Mucosa of descending colon (tissue), 3 donors: ENCODE data around the gene PBRM1. TPM values are rescaled to one million over a fixed set of nuclear protein-coding genes. Genes with fewer than 3 reads are reported as not detected.

ENCODE experiments used
- ATAC-seq: fragments of 200-7000 bp; cut with Tn5 transposase; one replicate; pipeline ENCODE4 v1.9.1; 2020; ENCODE audit warnings: mild to moderate bottlenecking, moderate library complexity
- DNase-seq, 3 donors: peaks; one replicate each; pipeline ENCODE4 v3.0.0-alpha.2; 2020
- H3K36me3 ChIP-seq: fragments of 200-600 bp; one replicate; pipeline ENCODE4 v1.8.0; 2021; ENCODE audit warnings: low read depth, mild to moderate bottlenecking
- H3K4me1 ChIP-seq: fragments of 200-600 bp; one replicate; pipeline ENCODE4 v1.8.0; 2021; ENCODE audit warnings: low read depth, mild to moderate bottlenecking
- H3K4me3 ChIP-seq: fragments of 200-600 bp; one replicate; pipeline ENCODE4 v1.8.0; 2021; ENCODE audit warnings: mild to moderate bottlenecking
- H3K9me3 ChIP-seq: fragments of 200-600 bp; one replicate; pipeline ENCODE4 v1.8.0; 2021; ENCODE audit warnings: mild to moderate bottlenecking
- intact Hi-C, 2 donors: fragments of 100-400 bp; cut with DNase I in 1 of 2; cut with micrococcal nuclease in 1 of 2; formaldehyde crosslinking; loops; one replicate each; pipeline versions ENCODE4 v1.11.0 to v1.11.1; 2022; cut with DNase I, micrococcal nuclease
- total RNA-seq, 3 donors: library from RNA; stranded (reverse); fragmentation: NEBNext Ultra II Directional in 2 of 3; extraction: Animal tissue kit (Norgen Biotek cat#: 25700) in 2 of 3; gene quantifications; one replicate each; pipeline versions ENCODE4 v1.2.1 to v1.2.4, GENCODE V29; 2021 to 2023
- TF ChIP-seq, protein P1 (sequence below): fragments of 200-600 bp; IDR thresholded peaks from one replicate; pipeline ENCODE4 v1.8.0; 2022; ENCODE audit warnings: antibody characterized with exemption, mild to moderate bottlenecking
- donor health status: DM: no; HTN: no; CAD: no; lungs with moderate emphysema.
- donor health status: DM: no; HTN: no; CAD: no.
- donor health status: DM: no; HTN: yes; CAD: no.

The PBRM1 gene
- total RNA-seq, 3 donors from 2014 or later, result 48.5 to 86.1 (median 56.8) TPM

DNA sequence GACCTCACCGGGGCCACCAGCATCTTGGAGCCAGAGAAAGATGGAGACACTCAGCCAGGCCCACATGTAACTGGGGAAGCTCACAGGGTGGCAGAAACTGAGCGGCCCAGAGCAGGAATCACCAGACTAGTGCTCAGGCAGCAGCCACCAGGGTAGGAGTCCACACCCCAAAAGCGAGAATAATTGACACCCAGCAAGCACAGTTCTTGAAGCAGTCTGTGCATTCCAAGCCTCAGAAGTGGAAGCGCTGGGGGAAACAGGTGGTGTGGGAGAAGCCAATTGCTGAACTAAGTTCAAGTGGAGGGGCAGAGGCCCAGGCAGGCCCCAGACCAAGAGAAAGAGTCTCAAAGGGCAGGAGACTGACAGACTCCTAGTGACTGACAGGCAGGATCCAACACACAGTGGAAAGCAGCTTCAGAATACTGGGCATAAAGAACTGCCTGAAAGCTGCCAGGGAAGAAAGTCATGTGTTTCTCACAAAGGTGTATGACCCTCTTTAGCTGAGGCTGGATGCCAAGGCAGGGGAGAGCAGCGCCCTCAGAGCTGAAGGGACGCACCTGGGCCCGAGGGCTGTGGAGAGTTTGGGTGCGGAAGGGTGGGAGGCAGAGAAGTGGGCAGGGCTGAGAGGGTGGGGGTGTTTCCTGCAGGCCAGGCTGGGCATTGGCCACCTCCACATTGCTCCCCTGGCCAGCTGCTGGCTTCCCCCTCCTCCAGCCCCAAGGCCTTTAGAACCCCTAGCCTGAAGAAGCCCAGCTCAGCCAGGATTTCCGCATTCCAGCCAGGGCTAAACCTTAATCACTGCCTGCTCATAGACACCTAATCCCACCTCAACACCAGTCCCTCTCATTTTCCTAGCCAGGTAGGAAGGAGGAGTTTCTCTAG lies 159.8 kb downstream of the PBRM1 start:
- no peak for ATAC-seq
- Histone ChIP-seq H3K36me3 (no peaks in the 10 kb centered on the region), H3K4me1 (no peaks in the 10 kb centered on the region), H3K4me3 (no peak overlapping the region), H3K9me3 (no peaks in the 10 kb centered on the region)
- peak in 2 of 3 donors; percentile 9 to 24 for DNase-seq
- TF ChIP-seq, protein P1, sequence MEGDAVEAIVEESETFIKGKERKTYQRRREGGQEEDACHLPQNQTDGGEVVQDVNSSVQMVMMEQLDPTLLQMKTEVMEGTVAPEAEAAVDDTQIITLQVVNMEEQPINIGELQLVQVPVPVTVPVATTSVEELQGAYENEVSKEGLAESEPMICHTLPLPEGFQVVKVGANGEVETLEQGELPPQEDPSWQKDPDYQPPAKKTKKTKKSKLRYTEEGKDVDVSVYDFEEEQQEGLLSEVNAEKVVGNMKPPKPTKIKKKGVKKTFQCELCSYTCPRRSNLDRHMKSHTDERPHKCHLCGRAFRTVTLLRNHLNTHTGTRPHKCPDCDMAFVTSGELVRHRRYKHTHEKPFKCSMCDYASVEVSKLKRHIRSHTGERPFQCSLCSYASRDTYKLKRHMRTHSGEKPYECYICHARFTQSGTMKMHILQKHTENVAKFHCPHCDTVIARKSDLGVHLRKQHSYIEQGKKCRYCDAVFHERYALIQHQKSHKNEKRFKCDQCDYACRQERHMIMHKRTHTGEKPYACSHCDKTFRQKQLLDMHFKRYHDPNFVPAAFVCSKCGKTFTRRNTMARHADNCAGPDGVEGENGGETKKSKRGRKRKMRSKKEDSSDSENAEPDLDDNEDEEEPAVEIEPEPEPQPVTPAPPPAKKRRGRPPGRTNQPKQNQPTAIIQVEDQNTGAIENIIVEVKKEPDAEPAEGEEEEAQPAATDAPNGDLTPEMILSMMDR, result no peak
- intact Hi-C loops, result no loop called here

DNA sequence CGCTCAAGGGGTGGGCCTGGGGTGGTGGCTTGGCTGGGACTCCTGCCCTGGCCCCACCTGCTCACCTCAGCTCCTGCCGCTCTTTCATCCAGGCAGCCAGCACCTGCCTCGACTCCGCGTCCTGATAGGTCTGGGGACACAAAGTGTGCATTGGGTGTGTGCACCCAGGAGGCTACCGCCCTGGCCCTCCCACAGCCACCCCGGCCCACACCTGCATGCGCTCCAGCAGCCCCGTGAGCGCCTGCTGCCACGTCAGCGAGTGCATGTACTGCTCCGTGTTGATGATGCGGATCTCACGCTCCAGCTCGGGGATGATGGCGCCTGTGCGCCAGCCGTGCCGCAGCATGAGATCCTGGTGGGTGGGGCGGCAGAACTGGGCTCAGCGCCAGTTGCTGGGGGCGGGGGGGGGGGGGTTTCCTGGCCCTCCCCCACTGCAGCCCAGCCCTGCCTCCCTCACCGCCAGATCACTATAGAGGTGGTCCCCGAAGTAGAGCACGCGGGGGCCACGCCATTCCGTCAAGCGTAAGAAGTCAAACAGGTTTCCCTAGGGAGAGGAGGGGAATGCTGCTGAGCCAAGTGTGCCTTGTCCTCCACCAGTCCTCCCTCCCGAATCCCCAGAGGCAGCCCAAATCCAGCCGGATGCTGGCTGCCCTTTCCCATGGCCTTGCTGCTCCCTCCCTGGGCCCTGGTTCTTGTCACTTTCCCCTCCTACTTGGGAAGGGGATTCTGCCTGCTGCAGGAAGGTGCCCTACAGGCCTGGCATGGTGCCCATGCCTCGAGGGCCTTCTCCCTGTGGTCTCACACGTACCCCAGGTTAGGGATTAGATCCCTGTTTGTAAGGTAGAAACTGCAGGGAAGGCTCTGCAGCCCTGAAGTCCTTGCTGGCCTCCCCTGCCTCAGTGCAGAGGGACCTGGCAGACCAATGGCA lies 160.7 kb downstream of the PBRM1 start:
- no peaks in the 10 kb centered on the region for H3K9me3 ChIP-seq
- ATAC-seq (no peak), DNase-seq (peak in 2 of 3 donors; percentile 20 to 55)
- H3K4me3 ChIP-seq, result no peak overlapping the region
- no peaks in the 10 kb centered on the region for H3K36me3 ChIP-seq
- TF ChIP-seq, protein P1, result no peak
- intact Hi-C loops, result no loop called here
- no peaks in the 10 kb centered on the region for H3K4me1 ChIP-seq

DNA sequence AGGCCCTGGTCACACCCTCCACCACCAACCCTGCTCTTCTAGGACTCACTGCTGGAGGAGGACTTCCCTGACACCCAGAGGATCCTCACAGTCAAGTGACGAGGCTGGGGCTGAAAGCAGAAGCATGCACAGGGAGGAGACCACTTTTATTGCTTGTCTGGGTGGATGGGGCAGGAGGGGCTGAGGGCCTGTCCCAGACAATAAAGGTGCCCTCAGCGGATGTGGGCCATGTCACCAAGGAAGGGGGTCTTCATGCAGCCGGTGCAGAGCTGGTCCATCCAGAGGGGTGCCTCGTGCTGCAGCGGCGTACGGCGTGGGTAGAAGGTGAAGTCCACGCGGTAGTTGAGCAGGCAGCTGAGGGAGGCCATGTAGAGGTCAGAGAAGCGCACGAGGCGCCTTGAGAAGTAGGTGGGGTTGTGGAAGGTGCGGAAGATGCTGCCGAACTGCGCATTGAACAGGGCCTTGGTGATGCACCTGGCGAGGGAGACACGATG lies 161.4 kb downstream of the PBRM1 start:
- TF ChIP-seq, protein P1, result no peak
- intact Hi-C loops, result no loop called here
- Histone ChIP-seq H3K4me3 (no peak overlapping the region), H3K9me3 (no peaks in the 10 kb centered on the region), H3K36me3 (no peaks in the 10 kb centered on the region), H3K4me1 (no peaks in the 10 kb centered on the region)
- DNase-seq (peak in 1 of 3 donors; percentile 45), ATAC-seq (no peak)

DNA sequence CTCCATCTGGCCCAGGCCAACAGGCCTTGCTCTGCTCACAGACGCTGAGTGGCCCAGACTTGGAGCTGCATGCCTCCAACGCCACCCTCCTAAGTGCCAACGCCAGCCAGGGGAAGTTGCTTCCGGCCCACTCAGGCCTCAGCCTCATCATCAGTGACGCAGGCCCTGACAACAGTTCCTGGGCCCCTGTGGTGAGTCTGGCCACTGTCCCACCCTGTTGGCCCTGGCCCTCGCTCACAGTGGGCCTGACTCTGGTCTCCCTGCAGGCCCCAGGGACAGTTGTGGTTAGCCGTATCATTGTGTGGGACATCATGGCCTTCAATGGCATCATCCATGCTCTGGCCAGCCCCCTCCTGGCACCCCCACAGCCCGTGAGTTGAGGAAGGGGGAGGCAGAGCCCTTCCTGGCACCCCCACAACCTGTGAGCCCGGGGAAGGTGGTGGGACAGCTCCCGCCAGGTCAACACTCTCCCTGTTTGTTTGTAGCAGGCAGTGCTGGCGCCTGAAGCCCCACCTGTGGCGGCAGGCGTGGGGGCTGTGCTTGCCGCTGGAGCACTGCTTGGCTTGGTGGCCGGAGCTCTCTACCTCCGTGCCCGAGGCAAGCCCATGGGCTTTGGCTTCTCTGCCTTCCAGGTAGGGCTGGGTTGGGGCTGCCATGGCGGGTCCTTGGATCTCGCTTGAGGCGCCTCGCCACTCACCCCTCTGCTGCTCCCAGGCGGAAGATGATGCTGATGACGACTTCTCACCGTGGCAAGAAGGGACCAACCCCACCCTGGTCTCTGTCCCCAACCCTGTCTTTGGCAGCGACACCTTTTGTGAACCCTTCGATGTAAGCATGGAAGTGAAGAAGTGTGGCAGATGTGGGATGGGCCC lies 162.1 kb downstream of the PBRM1 start:
- no peaks in the 10 kb centered on the region for H3K36me3 ChIP-seq
- intact Hi-C loops, result no loop called here
- no peak for ATAC-seq
- TF ChIP-seq, protein P1, result no peak
- H3K4me1 ChIP-seq, result no peaks in the 10 kb centered on the region
- DNase-seq, result peak in 2 of 3 donors; percentile 23 to 45
- no peaks in the 10 kb centered on the region for H3K9me3 ChIP-seq
- H3K4me3 ChIP-seq, result no peak overlapping the region
